ENCODE measurements around the gene KBTBD12.

KBTBD12 gene

DNA sequence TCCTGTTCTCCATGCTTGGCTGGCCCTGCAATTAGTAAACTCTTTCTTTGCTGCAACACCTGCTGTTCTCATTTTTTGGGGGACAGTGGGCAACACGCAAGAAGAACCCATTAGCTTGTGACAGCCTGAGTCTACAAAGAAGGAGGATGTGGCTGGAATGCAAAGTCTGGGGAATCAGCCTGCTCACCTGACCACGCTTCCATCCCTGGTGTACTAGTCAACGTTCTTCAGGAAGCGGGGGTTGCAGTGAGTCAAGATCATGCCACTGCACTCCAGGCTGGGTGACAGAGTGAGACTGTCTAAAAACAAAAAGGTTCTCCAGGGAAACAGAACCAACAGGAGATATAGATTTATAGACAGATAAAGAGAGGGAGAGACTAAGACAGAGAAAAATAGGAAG is 27.7 kb upstream of the KBTBD12 start:
- Histone ChIP-seq H3K4me3 (ENCODE audit: low read depth in 1 of 2, low read length in 2 of 2) (no peak overlapping the region), H2AFZ (ENCODE audit: low read depth, low read length) (no peak overlapping the region), H3K4me1 (ENCODE audit: insufficient read depth, low read length) (no peaks in the 10 kb centered on the region), H3K9me3 (ENCODE audit: insufficient read depth, low read length, severe bottlenecking) (no peaks in the 10 kb centered on the region), H3K4me2 (ENCODE audit: insufficient read depth, low read length) (no peak overlapping the region), H4K20me1 (ENCODE audit: insufficient read depth, low read length) (no peaks in the 10 kb centered on the region), H3K79me2 (ENCODE audit: insufficient read depth, low read length) (no peaks in the 10 kb centered on the region), H3K27me3 (ENCODE audit: insufficient read depth, low read length, poor library complexity) (peaks cover 3% of the 10 kb centered on the region), H3K9ac (ENCODE audit: low read depth, low read length) (no peak overlapping the region), H3K36me3 (ENCODE audit: insufficient read depth, low read length) (no peaks in the 10 kb centered on the region), H3K27ac (ENCODE audit: low read length) (no peak overlapping the region)
- DNase-seq (no peak), ATAC-seq (ENCODE audit: insufficient read depth, low read depth) (no peak)
- TF ChIP-seq, protein P1, sequence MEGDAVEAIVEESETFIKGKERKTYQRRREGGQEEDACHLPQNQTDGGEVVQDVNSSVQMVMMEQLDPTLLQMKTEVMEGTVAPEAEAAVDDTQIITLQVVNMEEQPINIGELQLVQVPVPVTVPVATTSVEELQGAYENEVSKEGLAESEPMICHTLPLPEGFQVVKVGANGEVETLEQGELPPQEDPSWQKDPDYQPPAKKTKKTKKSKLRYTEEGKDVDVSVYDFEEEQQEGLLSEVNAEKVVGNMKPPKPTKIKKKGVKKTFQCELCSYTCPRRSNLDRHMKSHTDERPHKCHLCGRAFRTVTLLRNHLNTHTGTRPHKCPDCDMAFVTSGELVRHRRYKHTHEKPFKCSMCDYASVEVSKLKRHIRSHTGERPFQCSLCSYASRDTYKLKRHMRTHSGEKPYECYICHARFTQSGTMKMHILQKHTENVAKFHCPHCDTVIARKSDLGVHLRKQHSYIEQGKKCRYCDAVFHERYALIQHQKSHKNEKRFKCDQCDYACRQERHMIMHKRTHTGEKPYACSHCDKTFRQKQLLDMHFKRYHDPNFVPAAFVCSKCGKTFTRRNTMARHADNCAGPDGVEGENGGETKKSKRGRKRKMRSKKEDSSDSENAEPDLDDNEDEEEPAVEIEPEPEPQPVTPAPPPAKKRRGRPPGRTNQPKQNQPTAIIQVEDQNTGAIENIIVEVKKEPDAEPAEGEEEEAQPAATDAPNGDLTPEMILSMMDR (IDR thresholded peaks at IDR 0.05; ENCODE audit: borderline replicate concordance, extremely low read depth, low read length, poor library complexity, severe bottlenecking): no peak
- no peak for TF ChIP-seq EZH2 (IDR thresholded peaks at IDR 0.05; ENCODE audit: borderline replicate concordance, low read depth, low read length, severe bottlenecking)

DNA sequence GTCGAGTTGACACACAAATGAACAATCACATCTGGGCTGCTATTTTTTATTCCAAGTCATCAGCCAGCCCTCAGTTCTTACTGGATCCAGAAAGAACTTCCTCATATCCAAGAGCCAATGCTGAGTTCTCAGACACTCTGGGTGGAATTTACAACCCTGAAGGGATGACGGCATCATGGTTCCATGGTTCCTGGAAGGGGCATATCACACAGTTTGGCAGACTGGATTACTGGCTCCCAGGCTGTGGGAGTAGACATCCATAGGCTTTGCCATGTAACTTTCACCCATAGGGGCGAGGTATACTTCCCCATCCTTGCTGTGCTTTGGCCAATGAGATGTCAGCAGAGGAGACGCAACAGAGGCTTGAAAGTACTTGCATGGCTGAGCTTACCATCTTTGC is 26.9 kb upstream of the KBTBD12 start:
- no peaks in the 10 kb centered on the region for H3K79me2 ChIP-seq (ENCODE audit: insufficient read depth, low read length)
- no peak overlapping the region for H3K27ac ChIP-seq (ENCODE audit: low read length)
- ATAC-seq (ENCODE audit: insufficient read depth, low read depth) (no peak), DNase-seq (no peak)
- peaks cover 3% of the 10 kb centered on the region for H3K27me3 ChIP-seq (ENCODE audit: insufficient read depth, low read length, poor library complexity)
- no peak overlapping the region for H2AFZ ChIP-seq (ENCODE audit: low read depth, low read length)
- no peaks in the 10 kb centered on the region for H3K9me3 ChIP-seq (ENCODE audit: insufficient read depth, low read length, severe bottlenecking)
- no peak overlapping the region for H3K4me3 ChIP-seq (ENCODE audit: low read depth in 1 of 2, low read length in 2 of 2)
- no peaks in the 10 kb centered on the region for H4K20me1 ChIP-seq (ENCODE audit: insufficient read depth, low read length)
- no peaks in the 10 kb centered on the region for H3K36me3 ChIP-seq (ENCODE audit: insufficient read depth, low read length)
- TF ChIP-seq, protein P1 (IDR thresholded peaks at IDR 0.05; ENCODE audit: borderline replicate concordance, extremely low read depth, low read length, poor library complexity, severe bottlenecking): no peak
- no peak for TF ChIP-seq EZH2 (IDR thresholded peaks at IDR 0.05; ENCODE audit: borderline replicate concordance, low read depth, low read length, severe bottlenecking)
- H3K9ac ChIP-seq (ENCODE audit: low read depth, low read length): no peak overlapping the region
- no peak overlapping the region for H3K4me2 ChIP-seq (ENCODE audit: insufficient read depth, low read length)
- H3K4me1 ChIP-seq (ENCODE audit: insufficient read depth, low read length): no peaks in the 10 kb centered on the region

DNA sequence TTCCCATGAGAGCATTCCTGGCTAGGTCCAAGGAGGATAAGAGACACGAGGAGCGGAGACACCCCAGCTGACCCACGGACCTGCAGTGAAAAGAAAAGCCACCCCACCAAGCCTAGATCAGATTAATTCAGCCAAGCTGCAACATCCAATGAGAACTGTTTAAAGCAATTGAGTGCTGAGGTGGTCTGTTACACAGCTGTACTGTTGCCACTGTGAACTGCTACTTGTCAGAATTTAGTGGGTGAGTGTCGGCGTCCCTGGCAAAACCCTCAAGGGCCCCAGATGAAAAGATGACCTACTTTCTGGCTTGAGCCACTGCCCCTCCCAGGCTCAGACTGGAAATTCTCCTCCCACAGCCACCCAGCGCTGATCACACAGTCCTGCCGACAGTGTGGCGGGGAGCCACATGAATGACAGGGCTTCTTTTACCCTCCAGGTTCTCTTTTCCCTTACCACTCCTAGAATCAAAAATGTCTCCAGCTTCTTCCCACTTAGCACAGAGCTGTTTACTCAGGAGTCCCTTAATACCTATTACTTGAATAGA is 26.4 kb upstream of the KBTBD12 start:
- H3K27me3 ChIP-seq (ENCODE audit: insufficient read depth, low read length, poor library complexity): peaks cover 3% of the 10 kb centered on the region
- no peaks in the 10 kb centered on the region for H3K9me3 ChIP-seq (ENCODE audit: insufficient read depth, low read length, severe bottlenecking)
- H3K4me2 ChIP-seq (ENCODE audit: insufficient read depth, low read length): no peak overlapping the region
- no peak overlapping the region for H3K9ac ChIP-seq (ENCODE audit: low read depth, low read length)
- no peak overlapping the region for H2AFZ ChIP-seq (ENCODE audit: low read depth, low read length)
- H3K36me3 ChIP-seq (ENCODE audit: insufficient read depth, low read length): no peaks in the 10 kb centered on the region
- H3K4me1 ChIP-seq (ENCODE audit: insufficient read depth, low read length): no peaks in the 10 kb centered on the region
- TF ChIP-seq EZH2 (IDR thresholded peaks at IDR 0.05; ENCODE audit: borderline replicate concordance, low read depth, low read length, severe bottlenecking): no peak
- TF ChIP-seq, protein P1 (IDR thresholded peaks at IDR 0.05; ENCODE audit: borderline replicate concordance, extremely low read depth, low read length, poor library complexity, severe bottlenecking): no peak
- DNase-seq (no peak), ATAC-seq (ENCODE audit: insufficient read depth, low read depth) (no peak)
- no peak overlapping the region for H3K27ac ChIP-seq (ENCODE audit: low read length)
- no peaks in the 10 kb centered on the region for H4K20me1 ChIP-seq (ENCODE audit: insufficient read depth, low read length)
- H3K79me2 ChIP-seq (ENCODE audit: insufficient read depth, low read length): no peaks in the 10 kb centered on the region
- H3K4me3 ChIP-seq (ENCODE audit: low read depth in 1 of 2, low read length in 2 of 2): no peak overlapping the region

DNA sequence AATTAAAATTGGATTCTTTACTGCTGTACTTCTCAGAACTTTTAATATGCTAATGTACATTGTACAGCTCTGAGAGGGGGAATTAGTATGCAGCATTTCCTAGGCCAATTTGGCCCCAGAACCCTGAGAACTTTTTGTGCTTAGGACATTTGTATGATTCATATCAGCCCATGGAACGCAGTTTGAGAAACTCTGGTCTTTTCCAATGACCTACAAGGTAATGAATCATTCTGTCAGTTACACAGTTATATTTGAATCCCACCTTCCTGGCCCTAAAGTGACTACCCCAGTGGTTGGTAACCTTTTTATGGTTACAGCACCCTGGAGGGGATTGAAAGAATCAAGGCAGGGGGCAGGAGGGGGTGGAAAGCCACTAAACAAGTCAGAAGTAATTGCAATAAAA is 25.6 kb upstream of the KBTBD12 start:
- ATAC-seq (ENCODE audit: insufficient read depth, low read depth): no peak
- no peaks in the 10 kb centered on the region for H3K9me3 ChIP-seq (ENCODE audit: insufficient read depth, low read length, severe bottlenecking)
- H3K79me2 ChIP-seq (ENCODE audit: insufficient read depth, low read length): no peaks in the 10 kb centered on the region
- no peak for DNase-seq
- no peaks in the 10 kb centered on the region for H4K20me1 ChIP-seq (ENCODE audit: insufficient read depth, low read length)
- no peaks in the 10 kb centered on the region for H3K4me1 ChIP-seq (ENCODE audit: insufficient read depth, low read length)
- H3K36me3 ChIP-seq (ENCODE audit: insufficient read depth, low read length): no peaks in the 10 kb centered on the region
- no peak for TF ChIP-seq EZH2 (IDR thresholded peaks at IDR 0.05; ENCODE audit: borderline replicate concordance, low read depth, low read length, severe bottlenecking)
- TF ChIP-seq, protein P1 (IDR thresholded peaks at IDR 0.05; ENCODE audit: borderline replicate concordance, extremely low read depth, low read length, poor library complexity, severe bottlenecking): no peak
- H3K27ac ChIP-seq (ENCODE audit: low read length): no peak overlapping the region
- no peak overlapping the region for H3K4me3 ChIP-seq (ENCODE audit: low read depth in 1 of 2, low read length in 2 of 2)
- no peak overlapping the region for H3K9ac ChIP-seq (ENCODE audit: low read depth, low read length)
- H2AFZ ChIP-seq (ENCODE audit: low read depth, low read length): no peak overlapping the region
- no peak overlapping the region for H3K4me2 ChIP-seq (ENCODE audit: insufficient read depth, low read length)
- H3K27me3 ChIP-seq (ENCODE audit: insufficient read depth, low read length, poor library complexity): peaks cover 3% of the 10 kb centered on the region

Measured in DND-41 (cell line).